GM12891 (cell line): ENCODE results near the gene KISS1.

Source experiments
- DNase-seq: peaks from one replicate; pipeline ENCODE4 v3.0.0; 2011; ENCODE audit warnings: low spot score; ENCODE audit not compliant: insufficient read length
- FAIRE-seq: peaks from 2 replicates; lab custom pipeline; 2011; peaks lifted over from hg19 to GRCh38; lab: Jason Lieb, UNC
- PAX5 ChIP-seq: IDR thresholded peaks from 2 replicates; pipeline ENCODE4 v1.6.1; 2011; ENCODE audit warnings: low read length, moderate library complexity, mild to moderate bottlenecking; ENCODE audit not compliant: insufficient read depth, severe bottlenecking
- POLR2A ChIP-seq: IDR thresholded peaks from 2 replicates; pipeline ENCODE4 v1.6.1; 2011; ENCODE audit warnings: low read depth, low read length, control low read depth
- POLR2AphosphoS5 ChIP-seq: IDR thresholded peaks from 2 replicates; pipeline ENCODE4 v1.6.1; 2011; ENCODE audit warnings: low read depth, low read length, control low read depth
- POU2F2 ChIP-seq: IDR thresholded peaks from 2 replicates; pipeline ENCODE4 v1.6.1; 2011; ENCODE audit warnings: low read depth, mild to moderate bottlenecking, control low read depth, low read length, moderate library complexity
- SPI1 ChIP-seq: IDR thresholded peaks from 2 replicates; pipeline ENCODE4 v1.6.1; 2011; ENCODE audit warnings: low read depth, low read length, control low read depth
- TAF1 ChIP-seq: IDR thresholded peaks from 2 replicates; pipeline ENCODE4 v1.6.1; 2011; ENCODE audit warnings: low read depth, low read length, control low read depth

The KISS1 gene

GRCh38 chr1:204142032-204142974 lies 54.0 kb downstream of the KISS1 start:
- TF ChIP-seq POLR2A, result no peak
- TF ChIP-seq POU2F2, result no peak
- TF ChIP-seq TAF1, result no peak
- TF ChIP-seq PAX5, result no peak
- no peak for TF ChIP-seq POLR2AphosphoS5
- no peak for TF ChIP-seq SPI1
- FAIRE-seq (no peak), DNase-seq (no peak)

DNA sequence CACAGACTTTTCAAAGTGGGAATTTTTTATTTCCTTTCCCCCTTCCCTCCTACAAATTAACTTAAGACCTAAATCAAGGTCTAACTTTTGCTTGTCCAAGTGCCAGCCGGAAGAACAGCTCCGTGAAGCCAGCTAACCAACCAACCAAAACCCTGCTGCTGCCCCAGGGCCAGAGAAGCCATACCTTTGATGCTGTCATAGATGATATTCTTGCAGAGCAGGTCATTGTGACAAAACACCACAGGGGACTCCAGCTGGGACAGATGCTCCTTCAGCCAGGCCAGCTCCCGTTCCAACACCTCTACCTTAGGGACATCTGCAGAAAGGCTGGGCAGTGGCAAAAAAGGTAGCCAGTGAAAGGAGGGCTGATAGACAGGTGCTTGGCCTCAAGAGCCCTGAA lies 55.2 kb downstream of the KISS1 start:
- FAIRE-seq (no peak), DNase-seq (no peak)
- TF ChIP-seq POLR2A (no peak), SPI1 (no peak)
